Urinary bladder (tissue), 2 donors: ENCODE results near the gene HACD1. TPM values are rescaled to one million over a fixed set of nuclear protein-coding genes. Genes with fewer than 3 reads are reported as not detected.

Experiments used
- polyA plus RNA-seq: library from polyadenylated mRNA; stranded (reverse); fragments of 200-250 nt; gene quantifications from one replicate; pipeline ENCODE4 v1.2.3, GENCODE V29; 2013
- small RNA-seq: library from RNA; depleted of rRNA; stranded (forward); fragments of <200 nt; gene quantifications from one replicate; pipeline ENCODE3, GENCODE V24; 2014
- total RNA-seq: library from RNA; depleted of rRNA; stranded (reverse); fragments of >200 nt; gene quantifications from one replicate; pipeline ENCODE4 v1.2.3, GENCODE V29; 2014
- donor health status: healthy.

Gene HACD1
- total and polyA plus RNA-seq, 2 donors = 29.0 to 37.7 TPM

Small RNA genes lying within 50 kb of the gene (small RNA-seq; reads per million reads assigned to genes)
- not detected for gene AC069542.2

Other genes starting within 250 kb of the HACD1 start
- gene ST8SIA6, start 162.8 kb downstream of the HACD1 start, total RNA-seq = 3.7 TPM
- gene ST8SIA6, start 162.8 kb downstream of the HACD1 start, polyA plus RNA-seq = 0.79 TPM
- gene STAM, start 26.8 kb upstream of the HACD1 start, total RNA-seq = 55.0 TPM
- 12.5 TPM for gene STAM, start 26.8 kb upstream of the HACD1 start, polyA plus RNA-seq
- 1.2 TPM for gene TMEM236, start 134.8 kb upstream of the HACD1 start, total RNA-seq
- gene TMEM236, start 134.8 kb upstream of the HACD1 start, polyA plus RNA-seq = 0.44 TPM
- gene MRC1, start 192.0 kb upstream of the HACD1 start, total RNA-seq = 41.2 TPM
- 32.7 TPM for gene MRC1, start 192.0 kb upstream of the HACD1 start, polyA plus RNA-seq